Testis (tissue), 2 donors: ENCODE measurements around the gene PRPF38A.

Source experiments
- POLR2A ChIP-seq: fragments of 450-650 bp; IDR thresholded peaks from one replicate; pipeline ENCODE4 v1.6.1; 2017; ENCODE audit warnings: antibody characterized with exemption, mild to moderate bottlenecking, moderate library complexity
- TF ChIP-seq, protein P1 (sequence below), 3 experiments: fragments of 450-650 bp in 2 of 3; fragments of 200-600 bp in 1 of 3; sonication (generic) in 1 of 3; IDR thresholded peaks; one replicate each; pipeline ENCODE4 v1.5.1; 2016 to 2019; ENCODE audit warnings: antibody characterized with exemption in 3 of 3, mild to moderate bottlenecking in 2 of 3, moderate library complexity in 1 of 3

- TF ChIP-seq, protein P1, sequence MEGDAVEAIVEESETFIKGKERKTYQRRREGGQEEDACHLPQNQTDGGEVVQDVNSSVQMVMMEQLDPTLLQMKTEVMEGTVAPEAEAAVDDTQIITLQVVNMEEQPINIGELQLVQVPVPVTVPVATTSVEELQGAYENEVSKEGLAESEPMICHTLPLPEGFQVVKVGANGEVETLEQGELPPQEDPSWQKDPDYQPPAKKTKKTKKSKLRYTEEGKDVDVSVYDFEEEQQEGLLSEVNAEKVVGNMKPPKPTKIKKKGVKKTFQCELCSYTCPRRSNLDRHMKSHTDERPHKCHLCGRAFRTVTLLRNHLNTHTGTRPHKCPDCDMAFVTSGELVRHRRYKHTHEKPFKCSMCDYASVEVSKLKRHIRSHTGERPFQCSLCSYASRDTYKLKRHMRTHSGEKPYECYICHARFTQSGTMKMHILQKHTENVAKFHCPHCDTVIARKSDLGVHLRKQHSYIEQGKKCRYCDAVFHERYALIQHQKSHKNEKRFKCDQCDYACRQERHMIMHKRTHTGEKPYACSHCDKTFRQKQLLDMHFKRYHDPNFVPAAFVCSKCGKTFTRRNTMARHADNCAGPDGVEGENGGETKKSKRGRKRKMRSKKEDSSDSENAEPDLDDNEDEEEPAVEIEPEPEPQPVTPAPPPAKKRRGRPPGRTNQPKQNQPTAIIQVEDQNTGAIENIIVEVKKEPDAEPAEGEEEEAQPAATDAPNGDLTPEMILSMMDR (IDR thresholded peaks at IDR 0.05), result no peak
- no peak for TF ChIP-seq POLR2A
Observed at GRCh38 chr1:52423055-52423454, 18.7 kb downstream of the PRPF38A start.
